GM10248 (cell line): ENCODE data around the gene KCND3.

Source experiments
- CTCF ChIA-PET: fragments of 300-600 bp; sonication (Branson Sonifier 250); formaldehyde crosslinking; extraction: SDS; loops from one replicate; lab custom pipeline; 2021; ENCODE audit warnings: antibody characterized with exemption; lab: Yijun Ruan, JAX
- POLR2A ChIA-PET: fragments of 350-650 bp; sonication (Branson Sonifier 250); formaldehyde crosslinking; extraction: SDS; loops from one replicate; lab custom pipeline; 2020; ENCODE audit warnings: antibody characterized with exemption; lab: Yijun Ruan, JAX
- DNase-seq: peaks from one replicate; pipeline ENCODE4 v3.0.0; 2012; ENCODE audit errors: extremely low spot score
- CTCF ChIP-seq: IDR thresholded peaks from 2 replicates; pipeline ENCODE4 v1.5.1; 2012; ENCODE audit warnings: mild to moderate bottlenecking, low read depth; ENCODE audit errors: extremely low read depth, missing control alignments, control extremely low read depth

KCND3 gene

GRCh38 chr1:111895469-111895868 lies 94.0 kb downstream of the KCND3 start:
- no peak for DNase-seq
- POLR2A ChIA-PET: no interaction called here
- no peak for TF ChIP-seq CTCF
- CTCF ChIA-PET: no interaction called here

GRCh38 chr1:111895017-111895416 lies 94.5 kb downstream of the KCND3 start:
- no peak for TF ChIP-seq CTCF
- ChIA-PET POLR2A (no interaction called here), CTCF (no interaction called here)
- DNase-seq: no peak

- ChIA-PET CTCF (no interaction called here), POLR2A (no interaction called here)
- TF ChIP-seq CTCF: no peak
- no peak for DNase-seq
Measured at GRCh38 chr1:111894497-111894896, 95.0 kb downstream of the KCND3 start.

- no peak for DNase-seq
- POLR2A ChIA-PET: no interaction called here
- CTCF ChIA-PET: interaction anchor here (0.8 kb wide), 1 partner anchor 17 kb away, joined by 3 read pairs; no protein-coding TSS in a partner anchor
- TF ChIP-seq CTCF: no peak
Measured at GRCh38 chr1:111891566-111891965, 97.9 kb downstream of the KCND3 start.

- POLR2A ChIA-PET: no interaction called here
Measured at GRCh38 chr1:111888740-111889376, 100.6 kb downstream of the KCND3 start.

GRCh38 chr1:111887875-111888274 lies 101.6 kb downstream of the KCND3 start:
- DNase-seq: no peak
- no peak for TF ChIP-seq CTCF
- ChIA-PET CTCF (no interaction called here), POLR2A (no interaction called here)

More at GRCh38 chr1:111888740-111889376, 100.6 kb downstream of the KCND3 start:
- TF ChIP-seq CTCF: no peak
- DNase-seq: no peak
- CTCF ChIA-PET: no interaction called here
